HG02798 (cell line): ENCODE measurements around the gene RPL15.

ENCODE experiments used
- ATAC-seq: cut with Tn5 transposase; IDR thresholded peaks from one replicate; pipeline ENCODE4 v1.9.1; 2021; ENCODE audit warnings: mild to moderate bottlenecking; ENCODE audit not compliant: unreplicated experiment, poor library complexity

Gene RPL15

GRCh38 chr3:23954144-23954543, 37.2 kb downstream of the RPL15 start:
- no peak for ATAC-seq

DNA sequence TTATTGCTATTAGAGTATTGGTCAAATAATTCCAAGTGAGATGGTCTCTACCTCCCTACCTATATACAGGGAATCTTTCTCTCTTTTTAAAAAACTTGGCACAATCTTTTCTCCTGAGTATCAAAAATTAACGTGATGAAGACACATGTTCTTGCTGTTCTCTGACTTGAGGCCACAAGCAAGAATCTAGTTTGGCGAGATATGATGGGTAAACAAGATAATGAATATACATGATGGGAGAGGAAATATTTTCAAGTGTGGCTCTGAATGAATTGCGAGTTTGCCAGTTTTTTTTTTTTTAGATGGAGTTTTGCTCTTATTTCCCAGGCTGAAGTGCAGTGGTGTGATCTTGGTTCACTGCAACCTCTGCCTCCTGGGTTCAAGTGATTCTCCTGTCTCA, 39.8 kb downstream of the RPL15 start:
- no peak for ATAC-seq

- peak; percentile 42 for ATAC-seq
Measured at GRCh38 chr3:23959135-23959900, 42.4 kb downstream of the RPL15 start.

DNA sequence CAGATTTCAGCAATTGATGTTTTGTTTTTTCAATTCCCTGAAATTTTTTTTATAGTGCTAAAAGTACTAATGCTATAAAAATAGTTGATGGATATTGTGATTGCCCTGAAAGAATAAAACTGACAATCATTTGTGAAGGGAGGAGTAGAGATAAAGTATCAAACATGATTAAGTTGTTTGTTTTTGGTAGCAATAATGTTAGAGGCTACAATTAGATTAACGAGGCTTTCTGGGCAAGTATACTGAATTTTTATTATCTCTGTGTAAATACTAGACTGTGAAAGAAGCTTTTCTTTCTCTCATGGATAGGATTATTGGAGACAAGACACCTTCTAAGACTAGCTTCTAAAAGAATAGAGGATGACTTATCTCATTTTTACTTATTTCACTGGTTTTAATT, 43.7 kb downstream of the RPL15 start:
- ATAC-seq: no peak

DNA sequence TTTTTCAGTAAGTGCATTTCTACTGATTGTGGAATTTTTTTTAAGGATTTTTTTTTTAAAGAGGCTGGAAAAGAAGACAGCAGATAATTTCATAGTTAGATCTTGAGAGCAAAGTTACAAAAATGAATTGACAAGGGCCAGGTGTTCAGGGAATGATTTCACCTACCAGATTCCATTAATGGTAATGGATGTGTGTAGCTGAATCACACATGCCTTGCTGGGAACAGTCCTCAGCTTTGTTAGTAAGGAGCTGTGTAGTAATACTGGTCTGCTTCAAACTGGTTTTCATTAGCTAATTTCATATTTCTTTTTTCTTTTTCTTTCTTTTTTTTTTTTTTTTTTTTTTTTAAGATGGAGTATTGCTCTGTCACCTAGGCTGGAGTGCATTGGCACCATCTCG, 44.1 kb downstream of the RPL15 start:
- no peak for ATAC-seq

DNA sequence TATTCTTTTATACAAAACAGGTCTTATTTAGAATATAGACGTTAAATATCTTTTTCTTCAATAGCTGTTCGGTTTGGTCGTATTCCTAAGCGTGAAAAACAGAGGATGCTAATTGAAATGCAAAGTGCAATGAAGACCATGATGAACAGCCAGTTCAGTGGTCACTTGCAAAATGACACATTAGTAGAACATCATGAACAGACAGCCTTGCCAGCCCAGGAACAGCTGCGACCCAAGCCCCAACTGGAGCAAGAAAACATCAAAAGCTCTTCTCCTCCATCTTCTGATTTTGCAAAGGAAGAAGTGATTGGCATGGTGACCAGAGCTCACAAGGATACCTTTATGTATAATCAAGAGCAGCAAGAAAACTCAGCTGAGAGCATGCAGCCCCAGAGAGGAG, 45.0 kb downstream of the RPL15 start:
- no peak for ATAC-seq

DNA sequence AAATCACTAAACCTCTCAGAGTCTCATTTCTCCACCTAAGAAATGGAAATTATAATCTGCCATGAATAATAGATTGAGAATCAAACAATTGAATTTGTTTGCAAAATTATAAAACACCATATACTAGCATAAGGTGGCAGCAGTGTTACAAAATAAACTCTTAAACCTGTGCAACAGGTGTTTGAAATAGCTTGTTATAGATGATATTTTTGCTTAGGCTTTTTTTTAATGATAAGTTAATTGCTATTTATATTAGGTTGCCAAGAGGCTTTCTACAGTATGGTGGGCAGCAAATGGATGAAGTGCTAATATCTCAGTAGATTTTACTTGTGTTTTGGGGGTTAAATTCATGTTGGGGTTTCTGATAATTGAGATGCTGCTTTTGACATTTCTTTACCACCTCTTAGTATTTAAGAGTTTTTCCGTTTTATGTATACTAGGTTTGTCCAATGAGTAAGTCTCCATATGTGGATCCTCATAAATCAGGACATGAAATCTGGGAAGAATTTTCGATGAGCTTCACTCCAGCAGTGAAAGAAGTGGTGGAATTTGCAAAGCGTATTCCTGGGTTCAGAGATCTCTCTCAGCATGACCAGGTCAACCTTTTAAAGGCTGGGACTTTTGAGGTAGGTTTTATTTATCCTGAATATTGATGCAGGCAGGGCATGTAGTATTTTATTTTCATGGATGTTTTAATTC, 47.8 kb downstream of the RPL15 start:
- no peak for ATAC-seq

DNA sequence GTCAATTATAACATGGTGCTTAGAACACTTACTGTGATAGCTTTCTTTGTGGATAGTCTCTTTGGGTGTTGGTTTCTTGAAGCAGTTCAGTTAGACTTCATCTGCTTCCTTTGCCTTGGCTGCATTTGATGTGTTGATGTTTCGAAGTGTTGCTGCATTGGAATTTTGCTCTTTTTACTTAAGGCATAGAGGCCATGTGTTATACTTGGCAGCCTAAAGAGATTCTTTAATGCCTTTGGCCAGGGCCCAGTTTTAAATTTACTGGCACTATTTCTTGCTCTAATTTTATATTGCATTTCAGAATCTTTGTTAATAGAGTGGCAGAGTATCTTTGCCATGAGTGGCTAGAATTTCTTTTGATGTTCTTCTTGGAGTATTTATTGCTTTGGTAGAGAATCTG, 49.4 kb downstream of the RPL15 start:
- ATAC-seq: no peak

DNA sequence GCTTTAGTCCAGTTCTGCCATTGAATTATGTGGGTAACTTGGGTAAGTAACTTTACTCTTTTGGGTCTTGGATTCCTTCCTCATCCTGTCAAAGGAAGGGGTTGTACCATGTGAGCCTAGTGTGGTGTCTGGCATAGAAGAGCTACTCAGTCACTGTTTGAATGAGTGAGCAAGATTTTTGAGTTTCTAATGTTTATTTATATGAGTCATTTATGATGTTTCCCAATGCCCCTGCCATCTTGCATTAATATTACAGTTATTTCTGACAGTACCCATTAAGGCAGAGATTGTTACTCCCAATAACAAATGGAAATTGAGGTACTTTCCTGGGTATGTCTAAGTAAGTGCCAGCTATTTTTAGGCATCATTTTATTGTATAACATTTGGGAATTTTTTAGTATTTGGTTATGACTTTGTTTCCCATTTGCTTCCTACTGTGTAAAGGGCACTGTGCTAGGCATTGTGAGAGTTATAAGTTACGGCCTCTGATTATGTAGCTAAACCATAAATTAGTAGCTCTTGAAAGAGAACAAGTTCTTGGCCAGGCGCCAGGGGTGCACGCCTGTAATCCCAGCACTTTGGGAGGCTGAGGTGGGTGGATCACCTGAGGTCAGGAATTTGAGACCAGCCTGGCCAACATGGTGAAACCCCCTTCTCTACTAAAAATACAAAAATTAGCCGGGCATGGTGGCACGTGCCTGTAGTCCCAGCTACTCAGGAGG, 51.7 kb downstream of the RPL15 start:
- no peak for ATAC-seq

- no peak for ATAC-seq
Measured at GRCh38 chr3:23969393-23969792, 52.5 kb downstream of the RPL15 start.
